Gastroesophageal sphincter (tissue), 3 donors: ENCODE measurements around the gene SDHA.

Experiments
- POLR2A ChIP-seq, 2 donors: fragments of 450-650 bp; IDR thresholded peaks; one replicate each; pipeline ENCODE4 v1.6.1; 2017; ENCODE audit warnings: antibody characterized with exemption in 2 of 2, mild to moderate bottlenecking in 2 of 2, moderate library complexity in 1 of 2
- POLR2AphosphoS5 ChIP-seq: sonication (generic); formaldehyde crosslinking; IDR thresholded peaks from one replicate; pipeline ENCODE4 v1.6.1; 2017; ENCODE audit warnings: antibody characterized with exemption
- TF ChIP-seq, protein P1 (sequence below), 4 experiments: fragments of 200-600 bp in 2 of 4; fragments of 450-650 bp in 2 of 4; sonication (generic) in 1 of 4; IDR thresholded peaks; one replicate each; pipeline ENCODE4 v1.5.1; 2017 to 2019; ENCODE audit warnings: antibody characterized with exemption in 4 of 4, mild to moderate bottlenecking in 2 of 4, moderate library complexity in 2 of 4

DNA sequence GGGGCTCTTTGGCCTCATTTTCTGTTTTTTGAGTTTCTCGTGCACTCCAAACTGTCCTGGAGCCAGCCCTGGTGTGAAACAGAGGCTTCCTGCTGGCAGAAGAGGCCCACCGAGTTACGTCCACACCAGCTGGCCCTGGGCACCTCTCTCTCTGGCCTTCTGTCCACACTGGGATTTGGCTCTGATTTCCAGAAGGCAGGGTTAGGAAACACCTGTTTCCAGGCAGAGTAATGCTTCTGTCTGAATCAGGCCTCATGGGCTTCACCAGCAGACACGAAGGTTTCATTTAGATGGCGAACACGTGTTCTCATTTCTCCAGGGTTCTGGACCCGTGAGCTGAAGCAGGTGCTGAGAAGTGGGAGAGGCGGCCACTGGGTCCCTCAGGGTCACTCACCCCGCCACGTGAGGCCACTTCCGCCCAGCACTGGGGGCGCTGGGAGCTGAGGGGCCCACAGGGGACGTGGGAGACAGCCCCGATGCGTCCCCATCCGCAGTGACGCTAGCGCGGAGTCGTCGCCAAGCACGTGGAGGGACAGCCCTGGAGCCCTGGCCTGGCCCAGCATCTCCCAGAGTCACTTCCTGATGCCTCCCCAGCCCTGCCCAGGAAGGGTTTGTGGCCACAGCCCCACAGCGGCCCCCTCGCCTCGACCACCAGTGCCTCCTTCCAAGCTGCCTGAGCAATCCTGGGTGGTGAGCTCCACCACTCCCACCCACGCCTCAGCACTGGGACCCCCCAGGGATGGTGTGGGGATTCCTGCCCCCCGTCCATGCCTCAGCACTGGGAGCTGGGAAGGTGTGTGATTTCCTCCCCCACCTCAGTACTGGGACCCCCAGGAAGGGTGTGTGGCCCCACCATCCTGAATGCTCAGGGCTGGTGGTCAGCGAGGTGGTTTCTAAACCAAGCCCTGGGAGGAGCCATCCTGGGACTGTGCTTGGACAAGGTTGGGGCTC, 31.8 kb upstream of the SDHA start:
- TF ChIP-seq, protein P1, sequence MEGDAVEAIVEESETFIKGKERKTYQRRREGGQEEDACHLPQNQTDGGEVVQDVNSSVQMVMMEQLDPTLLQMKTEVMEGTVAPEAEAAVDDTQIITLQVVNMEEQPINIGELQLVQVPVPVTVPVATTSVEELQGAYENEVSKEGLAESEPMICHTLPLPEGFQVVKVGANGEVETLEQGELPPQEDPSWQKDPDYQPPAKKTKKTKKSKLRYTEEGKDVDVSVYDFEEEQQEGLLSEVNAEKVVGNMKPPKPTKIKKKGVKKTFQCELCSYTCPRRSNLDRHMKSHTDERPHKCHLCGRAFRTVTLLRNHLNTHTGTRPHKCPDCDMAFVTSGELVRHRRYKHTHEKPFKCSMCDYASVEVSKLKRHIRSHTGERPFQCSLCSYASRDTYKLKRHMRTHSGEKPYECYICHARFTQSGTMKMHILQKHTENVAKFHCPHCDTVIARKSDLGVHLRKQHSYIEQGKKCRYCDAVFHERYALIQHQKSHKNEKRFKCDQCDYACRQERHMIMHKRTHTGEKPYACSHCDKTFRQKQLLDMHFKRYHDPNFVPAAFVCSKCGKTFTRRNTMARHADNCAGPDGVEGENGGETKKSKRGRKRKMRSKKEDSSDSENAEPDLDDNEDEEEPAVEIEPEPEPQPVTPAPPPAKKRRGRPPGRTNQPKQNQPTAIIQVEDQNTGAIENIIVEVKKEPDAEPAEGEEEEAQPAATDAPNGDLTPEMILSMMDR (IDR thresholded peaks at IDR 0.05), result no peak
- TF ChIP-seq POLR2AphosphoS5, result no peak
- no peak for TF ChIP-seq POLR2A (IDR thresholded peaks at IDR 0.05)
